IPS-20b (cell line): Measurements from ENCODE around the gene BCL6B.

ENCODE experiments used
- H3K27ac ChIP-seq: one replicate; pipeline ENCODE4 v1.5.1; 2013; ENCODE audit warnings: low read length
- H3K27me3 ChIP-seq: 2 replicates; pipeline ENCODE4 v1.6.1; 2013; ENCODE audit warnings: mild to moderate bottlenecking, low read length, inconsistent platforms; ENCODE audit not compliant: insufficient read depth
- H3K36me3 ChIP-seq: 2 replicates; pipeline ENCODE4 v1.6.1; 2013; ENCODE audit warnings: low read depth, mild to moderate bottlenecking, inconsistent platforms, low read length, moderate library complexity; ENCODE audit not compliant: insufficient read depth
- H3K4me1 ChIP-seq: 2 replicates; pipeline ENCODE4 v1.6.1; 2013; ENCODE audit warnings: mild to moderate bottlenecking, control low read depth, inconsistent platforms, low read length, moderate library complexity; ENCODE audit not compliant: insufficient read depth
- H3K4me3 ChIP-seq: 2 replicates; pipeline ENCODE4 v1.5.1; 2013; ENCODE audit warnings: mild to moderate bottlenecking, low read length, inconsistent platforms
- H3K9ac ChIP-seq: 2 replicates; pipeline ENCODE4 v1.6.1; 2013; ENCODE audit warnings: low read depth, mild to moderate bottlenecking, inconsistent platforms, low read length, moderate library complexity
- H3K9me3 ChIP-seq: 2 replicates; pipeline ENCODE4 v1.6.1; 2013; ENCODE audit warnings: mild to moderate bottlenecking, low read depth, low read length, inconsistent platforms; ENCODE audit not compliant: insufficient read depth

The BCL6B gene

GRCh38 chr17:7011415-7011814, 11.4 kb upstream of the BCL6B start:
- H3K27ac ChIP-seq: no peak overlapping the region

GRCh38 chr17:7011942-7012254, 11.0 kb upstream of the BCL6B start:
- Histone ChIP-seq H3K4me1 (peaks cover 7% of the 10 kb centered on the region; the same call in 1 of the 2 replicates), H3K36me3 (peaks cover 13% of the 10 kb centered on the region), H3K27ac (peak overlapping the region; percentile 98), H3K9ac (peak overlapping the region; percentile 98), H3K9me3 (no peaks in the 10 kb centered on the region), H3K27me3 (no peaks in the 10 kb centered on the region; the same call in 1 of the 2 replicates), H3K4me3 (peak overlapping the region; percentile 95)

More at GRCh38 chr17:7011415-7011814, 11.4 kb upstream of the BCL6B start:
- Histone ChIP-seq H3K9me3 (no peaks in the 10 kb centered on the region), H3K9ac (peak overlapping the region; percentile 98; the same call in 1 of the 2 replicates), H3K27me3 (no peaks in the 10 kb centered on the region; the same call in 1 of the 2 replicates), H3K36me3 (peaks cover 8% of the 10 kb centered on the region; the same call in 1 of the 2 replicates), H3K4me1 (peaks cover 7% of the 10 kb centered on the region; the same call in 1 of the 2 replicates), H3K4me3 (peak overlapping the region; percentile 95)

GRCh38 chr17:7014261-7014994, 8.4 kb upstream of the BCL6B start:
- peak overlapping the region; percentile 95 for H3K4me3 ChIP-seq
- H3K27ac ChIP-seq: peak overlapping the region; percentile 75
- no peaks in the 10 kb centered on the region; the same call in 1 of the 2 replicates for H3K27me3 ChIP-seq
- peaks cover 14% of the 10 kb centered on the region for H3K36me3 ChIP-seq
- H3K4me1 ChIP-seq: peaks cover 7% of the 10 kb centered on the region; the same call in 1 of the 2 replicates
- H3K9me3 ChIP-seq: no peaks in the 10 kb centered on the region
- H3K9ac ChIP-seq: peak overlapping the region; percentile 98; the same call in 1 of the 2 replicates

GRCh38 chr17:7014995-7015958, 7.6 kb upstream of the BCL6B start:
- Histone ChIP-seq H3K4me1 (peaks cover 7% of the 10 kb centered on the region; the same call in 1 of the 2 replicates), H3K4me3 (peak overlapping the region; percentile 95), H3K27ac (no peak overlapping the region), H3K9ac (peak overlapping the region; percentile 98), H3K27me3 (peaks cover 2% of the 10 kb centered on the region; the same call in 1 of the 2 replicates), H3K9me3 (no peaks in the 10 kb centered on the region), H3K36me3 (peaks cover 9% of the 10 kb centered on the region)

- Histone ChIP-seq H3K27ac (no peak overlapping the region), H3K9me3 (no peaks in the 10 kb centered on the region), H3K27me3 (peaks cover 14% of the 10 kb centered on the region), H3K36me3 (peaks cover 9% of the 10 kb centered on the region), H3K4me1 (peaks cover 3% of the 10 kb centered on the region; the same call in 1 of the 2 replicates), H3K4me3 (no peak overlapping the region), H3K9ac (no peak overlapping the region)
Observed at GRCh38 chr17:7016418-7016817, 6.4 kb upstream of the BCL6B start.

- H3K9ac ChIP-seq: no peak overlapping the region
- H3K36me3 ChIP-seq: peaks cover 9% of the 10 kb centered on the region
- no peak overlapping the region for H3K4me3 ChIP-seq
- no peak overlapping the region for H3K27ac ChIP-seq
- peaks cover 3% of the 10 kb centered on the region; the same call in 1 of the 2 replicates for H3K4me1 ChIP-seq
- H3K9me3 ChIP-seq: no peaks in the 10 kb centered on the region
- peaks cover 20% of the 10 kb centered on the region for H3K27me3 ChIP-seq
Observed at GRCh38 chr17:7016886-7017826, 5.7 kb upstream of the BCL6B start.

- Histone ChIP-seq H3K4me1 (peaks cover 3% of the 10 kb centered on the region; the same call in 1 of the 2 replicates), H3K9me3 (no peaks in the 10 kb centered on the region), H3K4me3 (no peak overlapping the region), H3K27ac (no peak overlapping the region), H3K27me3 (peaks cover 27% of the 10 kb centered on the region), H3K9ac (no peak overlapping the region), H3K36me3 (peaks cover 9% of the 10 kb centered on the region)
Observed at GRCh38 chr17:7017827-7018200, 5.0 kb upstream of the BCL6B start.

- Histone ChIP-seq H3K9me3 (no peaks in the 10 kb centered on the region), H3K4me3 (no peak overlapping the region), H3K27ac (no peak overlapping the region), H3K4me1 (peaks cover 3% of the 10 kb centered on the region; the same call in 1 of the 2 replicates), H3K9ac (no peak overlapping the region), H3K36me3 (peaks cover 9% of the 10 kb centered on the region), H3K27me3 (peaks cover 33% of the 10 kb centered on the region)
Observed at GRCh38 chr17:7018331-7018964, 4.4 kb upstream of the BCL6B start.

- no peaks in the 10 kb centered on the region; the same call in 1 of the 2 replicates for H3K4me1 ChIP-seq
- H3K4me3 ChIP-seq: peak overlapping the region; percentile 62; the same call in 1 of the 2 replicates
- peaks cover 41% of the 10 kb centered on the region for H3K27me3 ChIP-seq
- H3K9me3 ChIP-seq: no peaks in the 10 kb centered on the region
- peak overlapping the region; percentile 77; the same call in 1 of the 2 replicates for H3K9ac ChIP-seq
- no peak overlapping the region for H3K27ac ChIP-seq
- peaks cover 9% of the 10 kb centered on the region for H3K36me3 ChIP-seq
Observed at GRCh38 chr17:7019367-7019766, 3.5 kb upstream of the BCL6B start.

GRCh38 chr17:7019839-7020519, 2.9 kb upstream of the BCL6B start:
- peak overlapping the region; percentile 77; the same call in 1 of the 2 replicates for H3K9ac ChIP-seq
- H3K27me3 ChIP-seq: peaks cover 41% of the 10 kb centered on the region
- peak overlapping the region; percentile 62 for H3K4me3 ChIP-seq
- no peaks in the 10 kb centered on the region; the same call in 1 of the 2 replicates for H3K4me1 ChIP-seq
- no peak overlapping the region for H3K27ac ChIP-seq
- peaks cover 9% of the 10 kb centered on the region for H3K36me3 ChIP-seq
- H3K9me3 ChIP-seq: no peaks in the 10 kb centered on the region
